Globus pallidus (tissue), 1 donor: ENCODE data around the gene MAST3.
A peak's percentile ranks its signal among the peaks of the same experiment; 100 is the strongest.

Experiments used
- DNase-seq: peaks from one replicate; pipeline ENCODE4 v3.0.0-alpha.2; 2015; ENCODE audit warnings: low spot score

Gene MAST3

DNA sequence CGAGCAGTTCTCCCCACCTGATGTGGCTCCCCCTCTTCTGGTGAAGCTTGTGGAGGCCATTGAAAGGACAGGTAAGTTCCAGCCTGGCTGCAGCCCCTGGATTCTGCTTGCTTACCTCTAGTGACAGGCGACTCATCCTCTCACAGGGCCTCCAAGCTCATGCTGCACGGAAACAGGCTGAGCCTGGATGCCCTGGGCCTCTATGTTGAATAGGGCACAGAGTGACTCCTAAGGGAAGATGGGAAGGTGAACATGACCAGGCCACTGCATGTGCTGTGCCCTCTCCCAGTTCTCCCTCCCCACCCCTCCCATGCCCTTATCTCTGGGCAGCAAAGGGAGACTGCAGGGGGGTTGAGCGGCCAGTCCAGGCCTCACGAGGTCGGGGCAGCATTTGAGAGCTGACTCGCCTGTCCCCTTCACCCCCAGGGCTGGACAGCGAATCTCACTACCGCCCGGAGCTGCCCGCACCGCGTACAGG is 63.0 kb downstream of the MAST3 start:
- no peak for DNase-seq

DNA sequence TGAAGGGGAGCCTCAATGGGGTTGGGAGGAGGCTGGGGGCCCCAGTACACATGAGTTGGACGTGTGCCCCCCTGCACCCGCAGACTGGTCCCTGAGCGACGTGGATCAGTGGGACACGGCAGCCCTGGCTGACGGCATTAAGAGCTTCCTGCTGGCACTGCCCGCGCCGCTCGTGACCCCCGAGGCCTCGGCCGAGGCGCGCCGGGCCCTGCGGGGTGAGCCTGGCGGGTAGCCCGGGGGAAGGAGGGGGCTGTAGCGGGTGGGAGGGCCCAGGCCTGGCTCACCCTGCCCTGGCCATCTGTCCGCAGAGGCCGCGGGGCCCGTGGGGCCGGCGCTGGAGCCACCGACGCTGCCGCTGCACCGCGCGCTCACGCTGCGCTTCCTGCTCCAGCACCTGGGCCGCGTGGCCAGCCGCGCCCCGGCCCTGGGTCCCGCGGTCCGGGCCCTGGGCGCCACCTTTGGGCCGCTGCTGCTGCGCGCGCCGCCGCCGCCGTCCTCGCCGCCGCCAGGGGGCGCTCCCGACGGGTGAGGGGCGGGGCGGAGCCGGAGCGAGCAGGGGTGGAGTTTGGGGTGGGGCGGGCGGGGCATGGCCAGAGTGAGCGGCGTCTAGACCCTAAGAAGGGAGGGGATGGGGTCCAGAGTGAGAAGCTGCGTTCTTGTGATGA is 63.5 kb downstream of the MAST3 start:
- peak; percentile 71 for DNase-seq

DNA sequence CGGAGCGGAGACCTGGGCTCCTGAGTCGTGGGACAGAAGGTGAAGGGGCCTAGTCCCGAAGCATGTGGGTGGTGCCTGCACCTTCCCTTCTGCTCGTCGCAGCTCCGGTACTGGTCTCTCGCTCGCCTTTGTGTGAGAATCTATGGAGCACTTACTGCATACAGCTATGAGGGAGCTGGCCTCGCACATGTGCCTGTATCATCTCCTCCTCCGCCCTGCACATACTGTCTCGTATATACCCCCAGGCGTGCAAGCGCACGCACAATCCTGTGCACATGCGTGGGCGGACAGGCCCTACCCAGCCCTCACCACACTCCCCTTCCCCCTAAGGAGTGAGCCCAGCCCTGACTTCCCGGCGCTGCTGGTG is 64.0 kb downstream of the MAST3 start:
- no peak for DNase-seq

DNA sequence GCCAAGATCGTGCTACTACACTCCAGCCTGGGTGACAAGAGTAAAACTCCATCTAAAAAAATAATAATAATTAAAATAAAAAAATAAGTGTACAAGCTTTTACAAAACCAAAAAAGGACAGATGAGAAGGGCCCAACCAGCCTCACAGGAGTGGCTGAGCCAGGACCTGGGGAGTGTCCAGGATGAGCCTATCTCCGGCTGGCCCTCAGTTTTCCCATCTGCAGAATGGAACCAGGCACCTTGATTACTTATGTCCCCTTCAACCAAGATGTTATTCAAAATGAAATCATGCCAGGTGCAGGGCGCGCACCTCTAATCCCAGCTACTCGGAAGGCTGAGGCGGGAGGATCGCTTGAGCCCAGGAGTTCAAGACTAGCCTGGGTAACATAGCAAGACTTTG is 66.5 kb downstream of the MAST3 start:
- no peak for DNase-seq

DNA sequence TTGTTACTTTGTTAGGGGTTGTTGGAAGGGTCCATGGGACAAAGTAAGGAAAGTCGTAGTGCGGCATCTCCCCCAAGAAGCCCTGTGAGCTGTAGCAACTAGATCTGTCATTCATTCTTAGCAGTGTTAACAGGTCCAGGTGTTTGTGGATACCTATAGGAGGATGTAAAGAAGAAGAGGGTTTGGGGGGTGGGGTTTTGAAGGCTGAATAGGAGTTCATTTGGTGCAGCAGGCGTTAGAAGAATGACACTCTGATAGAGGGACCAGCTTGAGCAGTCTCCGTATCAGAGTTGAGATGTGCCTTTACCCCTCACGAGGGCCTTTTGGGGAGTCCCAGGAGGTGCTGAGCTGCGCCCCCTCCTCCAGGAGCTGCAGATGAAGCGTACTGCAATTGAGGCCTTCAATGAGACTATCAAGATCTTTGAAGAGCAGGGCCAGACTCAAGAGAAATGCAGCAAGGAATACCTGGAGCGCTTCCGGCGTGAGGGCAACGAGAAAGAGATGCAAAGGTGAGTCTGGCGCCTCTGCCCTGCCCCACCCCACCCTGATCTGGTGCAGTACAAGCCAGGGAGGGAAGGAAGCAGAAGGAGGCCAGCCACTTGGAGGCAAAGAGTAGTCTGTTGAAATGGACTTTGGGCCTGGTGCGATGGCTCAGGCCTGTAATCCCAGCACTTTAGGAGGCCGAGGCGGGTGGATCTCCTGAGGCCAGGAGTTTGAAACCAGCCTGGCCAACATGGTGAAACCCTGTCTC is 68.4 kb downstream of the MAST3 start:
- no peak for DNase-seq

DNA sequence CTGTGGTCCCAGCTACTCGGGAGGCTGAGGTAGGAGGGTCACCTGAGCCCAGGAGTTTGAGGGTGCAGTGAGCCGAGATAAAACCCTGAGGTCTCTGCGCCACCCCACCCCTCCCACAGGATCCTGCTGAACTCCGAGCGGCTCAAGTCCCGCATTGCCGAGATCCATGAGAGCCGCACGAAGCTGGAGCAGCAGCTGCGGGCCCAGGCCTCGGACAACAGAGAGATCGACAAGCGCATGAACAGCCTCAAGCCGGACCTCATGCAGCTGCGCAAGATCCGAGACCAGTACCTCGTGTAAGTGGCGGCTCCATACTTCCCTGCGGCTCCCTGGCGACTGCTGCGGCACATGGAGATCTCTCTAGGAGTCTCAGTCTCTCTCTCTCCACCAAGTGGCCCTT is 69.4 kb downstream of the MAST3 start:
- DNase-seq = no peak

DNA sequence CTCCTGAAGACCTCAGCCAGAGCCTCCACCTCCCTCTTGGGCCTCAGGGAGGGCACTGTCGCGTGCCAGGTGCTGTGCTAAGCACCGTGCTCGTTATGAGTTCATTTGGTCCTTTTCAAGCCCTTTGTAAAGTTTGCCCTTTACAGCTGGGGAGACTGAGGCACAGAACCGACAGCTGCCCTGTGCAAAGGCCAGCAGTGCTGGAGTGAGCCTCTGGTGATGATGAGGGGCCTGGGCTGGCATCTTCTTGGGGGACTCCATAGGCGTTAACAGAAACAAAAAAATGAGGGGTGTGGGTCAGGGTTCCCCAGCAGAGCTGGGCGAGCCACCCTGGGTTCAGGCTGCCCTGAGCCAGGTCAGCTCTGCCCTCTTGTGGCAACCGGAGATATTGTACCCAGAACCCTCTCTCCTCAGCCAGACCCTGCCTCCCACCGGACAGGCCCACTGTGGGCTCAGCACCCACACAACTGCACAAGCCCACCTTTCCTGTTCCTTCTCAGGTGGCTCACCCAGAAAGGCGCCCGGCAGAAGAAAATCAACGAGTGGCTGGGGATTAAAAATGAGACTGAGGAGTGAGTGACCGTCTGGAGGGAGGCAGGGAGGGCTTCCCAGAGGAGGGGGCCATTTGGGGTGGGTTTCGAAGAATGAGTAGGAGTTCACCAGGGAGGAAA is 70.5 kb downstream of the MAST3 start:
- DNase-seq = no peak

DNA sequence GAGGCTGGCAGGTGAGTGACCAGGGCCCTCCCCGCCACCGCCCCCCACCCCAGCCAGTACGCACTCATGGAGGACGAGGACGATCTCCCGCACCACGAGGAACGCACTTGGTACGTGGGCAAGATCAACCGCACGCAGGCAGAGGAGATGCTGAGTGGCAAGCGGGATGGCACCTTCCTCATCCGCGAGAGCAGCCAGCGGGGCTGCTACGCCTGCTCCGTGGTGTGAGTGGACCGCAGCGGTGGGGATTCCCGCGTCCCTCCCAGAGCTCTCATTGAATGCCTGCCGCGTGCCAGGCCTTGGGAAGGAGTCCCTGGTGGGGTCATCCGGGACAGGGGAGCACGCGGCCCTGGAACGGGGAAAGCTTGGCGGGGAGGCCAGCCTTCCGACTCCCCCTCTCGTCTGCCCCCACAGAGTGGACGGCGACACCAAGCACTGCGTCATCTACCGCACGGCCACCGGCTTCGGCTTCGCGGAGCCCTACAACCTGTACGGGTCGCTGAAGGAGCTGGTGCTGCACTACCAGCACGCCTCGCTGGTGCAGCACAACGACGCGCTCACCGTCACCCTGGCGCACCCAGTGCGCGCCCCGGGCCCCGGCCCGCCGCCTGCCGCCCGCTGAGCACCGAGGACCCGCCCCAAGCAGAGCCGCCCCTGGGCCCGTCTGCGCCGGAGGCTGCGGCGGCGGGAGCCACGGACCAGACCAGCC is 71.2 kb downstream of the MAST3 start:
- no peak for DNase-seq

DNA sequence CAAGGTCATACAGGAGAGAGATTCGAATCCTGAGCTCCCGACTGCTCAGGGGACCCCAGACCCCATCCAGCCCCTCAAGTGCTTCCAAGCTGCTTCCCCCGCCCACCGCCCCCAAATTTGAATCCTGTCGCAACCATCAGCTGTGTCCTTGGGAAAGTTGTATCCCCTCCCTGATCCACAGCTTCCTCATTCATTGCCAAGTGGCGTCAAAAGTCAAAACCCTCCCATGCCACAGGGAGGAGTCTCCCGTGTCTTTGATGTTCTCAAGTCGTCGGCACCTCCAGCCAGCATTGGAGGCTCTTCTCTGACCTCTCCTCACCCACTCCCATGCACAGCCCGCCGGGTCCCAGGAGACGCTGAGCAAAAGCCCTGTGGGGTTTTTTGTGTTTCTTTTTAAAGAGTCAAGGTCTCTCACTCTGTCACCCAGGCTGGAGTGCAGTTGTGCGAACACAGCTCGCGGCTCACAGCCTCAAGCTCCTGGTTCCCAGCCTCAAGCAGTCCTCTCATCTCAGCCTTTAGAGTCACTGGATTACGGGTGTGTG is 73.2 kb downstream of the MAST3 start:
- no peak for DNase-seq

DNA sequence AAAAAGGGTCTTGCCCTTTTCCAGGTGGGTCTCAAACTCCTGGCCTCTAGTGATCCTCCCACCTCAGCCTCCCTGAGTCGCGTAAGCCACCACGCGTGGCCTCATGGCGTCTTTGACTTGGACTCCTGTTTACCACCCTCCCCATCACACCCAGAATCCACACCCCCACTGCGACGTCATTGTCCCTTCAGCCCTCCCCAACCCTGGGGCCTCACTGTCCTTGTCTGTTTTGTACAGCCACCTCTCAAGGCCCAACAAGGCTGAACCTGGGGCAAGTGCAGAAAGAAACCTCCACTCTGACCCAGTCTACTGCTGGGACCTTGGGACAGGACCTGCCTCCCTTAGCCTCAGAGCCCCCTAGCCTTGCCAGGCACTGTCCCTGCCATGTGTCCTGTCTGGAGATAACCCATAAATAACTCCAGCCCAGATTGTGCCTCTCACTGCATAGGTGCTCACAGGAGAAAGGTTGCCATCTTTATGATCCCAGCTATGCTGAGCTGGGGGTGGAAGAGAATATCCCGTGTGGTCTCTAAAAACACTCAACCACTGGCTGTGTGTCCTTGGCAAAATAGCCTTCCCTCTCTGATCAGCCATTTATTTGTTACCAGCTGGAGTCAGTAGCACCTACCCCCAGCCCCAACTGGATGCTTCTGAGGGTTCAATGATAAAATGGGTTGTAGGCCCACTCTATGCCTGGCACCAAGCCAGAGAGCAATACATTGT is 74.2 kb downstream of the MAST3 start:
- DNase-seq = no peak

DNA sequence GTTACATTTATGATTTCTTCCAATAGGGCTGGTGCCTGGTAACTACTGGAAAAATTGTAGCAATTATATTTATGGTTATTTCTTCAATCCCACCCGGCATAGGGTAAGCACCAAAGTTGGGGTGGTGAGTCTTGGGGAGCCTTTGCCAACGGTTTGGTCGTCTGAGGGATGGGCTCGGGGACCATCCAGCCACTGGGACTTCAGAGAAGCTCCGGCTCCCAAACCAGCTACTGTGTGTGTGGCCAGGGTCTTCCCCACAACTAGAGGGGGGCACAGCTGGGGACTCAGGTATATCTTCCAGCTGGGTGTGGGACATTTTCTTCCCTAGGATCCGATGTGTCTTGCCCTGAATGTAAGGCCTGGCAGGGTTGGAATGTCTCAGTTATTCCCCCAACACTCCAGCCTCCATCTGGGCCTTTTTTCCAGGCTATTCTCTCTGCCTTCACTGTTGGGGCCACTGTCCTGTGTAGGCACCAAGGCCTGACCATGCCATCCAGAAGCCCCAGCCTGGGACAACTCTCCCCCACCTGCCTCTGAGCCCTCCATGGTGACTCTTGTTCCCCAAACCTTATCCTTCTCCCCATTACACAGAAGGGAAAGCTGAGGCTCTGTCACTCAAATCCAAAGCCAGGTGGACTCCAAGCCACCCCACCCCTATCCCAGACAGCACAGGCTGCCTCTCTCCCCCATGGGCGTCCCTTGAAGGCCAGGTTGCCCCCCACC is 74.9 kb downstream of the MAST3 start:
- DNase-seq = no peak

DNA sequence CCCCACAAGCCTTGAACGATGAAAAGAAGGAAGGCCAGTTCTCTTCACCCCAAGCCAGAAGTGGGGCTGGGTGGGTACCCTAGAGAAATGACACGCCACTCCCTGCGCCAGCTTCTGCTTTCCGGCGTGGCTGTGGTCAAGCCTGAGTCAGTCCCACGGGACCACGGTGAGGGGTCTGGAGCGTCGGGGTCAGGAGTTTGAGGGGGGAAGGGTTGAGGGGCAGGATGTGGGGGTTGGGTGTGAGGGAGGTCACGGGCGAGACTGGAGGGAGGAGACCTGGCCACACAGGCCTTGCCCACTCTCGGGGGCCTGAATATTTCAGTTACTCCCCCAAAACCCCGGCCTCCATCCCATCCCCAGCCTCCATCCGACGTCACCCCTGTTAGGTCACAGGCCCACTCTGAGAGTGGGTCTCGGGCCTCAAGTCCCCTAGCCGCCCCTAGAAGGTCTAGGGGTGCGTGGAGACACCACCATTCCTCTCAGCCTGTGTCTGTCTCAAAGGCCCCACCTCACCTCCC is 75.5 kb downstream of the MAST3 start:
- no peak for DNase-seq

DNA sequence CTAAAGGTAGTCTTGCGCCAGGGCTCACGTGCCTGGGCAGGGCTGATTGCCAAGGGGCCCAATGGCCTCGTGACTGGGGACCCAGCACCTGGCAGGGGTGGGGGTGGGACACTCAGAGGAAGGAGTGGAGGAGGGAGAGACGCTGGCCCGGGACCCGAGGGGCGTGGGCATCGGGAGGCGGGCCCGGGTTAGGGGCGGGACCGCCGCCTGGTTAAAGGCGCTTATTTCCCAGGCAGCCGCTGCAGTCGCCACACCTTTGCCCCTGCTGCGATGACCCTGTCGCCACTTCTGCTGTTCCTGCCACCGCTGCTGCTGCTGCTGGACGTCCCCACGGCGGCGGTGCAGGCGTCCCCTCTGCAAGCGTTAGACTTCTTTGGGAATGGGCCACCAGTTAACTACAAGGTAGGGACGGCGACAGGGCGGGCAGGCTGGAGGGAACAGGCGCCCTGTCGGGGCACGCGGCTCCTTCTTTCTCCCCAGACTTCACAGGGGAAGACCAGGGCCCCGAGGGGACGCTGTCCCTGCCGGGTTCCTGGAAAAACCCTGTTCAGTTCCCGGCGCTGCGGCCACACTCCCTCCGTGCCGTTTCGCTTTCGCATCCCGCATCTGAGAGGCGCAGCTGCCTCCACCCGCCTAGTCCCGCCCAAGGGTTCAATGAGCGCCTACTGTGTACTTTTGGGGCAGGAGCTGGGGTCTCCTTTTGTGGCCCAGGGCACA is 76.2 kb downstream of the MAST3 start, which contains the start of gene IFI30:
IFI30 (plus strand) TSS at position 242 of the 717 bp plus-strand sequence; CDS start at position 271, 29 bp downstream.
- no peak for DNase-seq

DNA sequence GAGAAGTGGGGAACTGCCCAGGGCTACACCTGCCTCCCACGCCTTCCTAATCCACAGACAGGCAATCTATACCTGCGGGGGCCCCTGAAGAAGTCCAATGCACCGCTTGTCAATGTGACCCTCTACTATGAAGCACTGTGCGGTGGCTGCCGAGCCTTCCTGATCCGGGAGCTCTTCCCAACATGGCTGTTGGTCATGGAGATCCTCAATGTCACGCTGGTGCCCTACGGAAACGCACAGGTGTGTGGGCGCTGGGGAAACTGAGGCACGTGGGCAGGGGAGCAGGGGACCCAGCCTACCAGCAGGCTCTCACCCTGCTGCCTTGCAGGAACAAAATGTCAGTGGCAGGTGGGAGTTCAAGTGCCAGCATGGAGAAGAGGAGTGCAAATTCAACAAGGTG is 77.4 kb downstream of the MAST3 start:
- DNase-seq = no peak

DNA sequence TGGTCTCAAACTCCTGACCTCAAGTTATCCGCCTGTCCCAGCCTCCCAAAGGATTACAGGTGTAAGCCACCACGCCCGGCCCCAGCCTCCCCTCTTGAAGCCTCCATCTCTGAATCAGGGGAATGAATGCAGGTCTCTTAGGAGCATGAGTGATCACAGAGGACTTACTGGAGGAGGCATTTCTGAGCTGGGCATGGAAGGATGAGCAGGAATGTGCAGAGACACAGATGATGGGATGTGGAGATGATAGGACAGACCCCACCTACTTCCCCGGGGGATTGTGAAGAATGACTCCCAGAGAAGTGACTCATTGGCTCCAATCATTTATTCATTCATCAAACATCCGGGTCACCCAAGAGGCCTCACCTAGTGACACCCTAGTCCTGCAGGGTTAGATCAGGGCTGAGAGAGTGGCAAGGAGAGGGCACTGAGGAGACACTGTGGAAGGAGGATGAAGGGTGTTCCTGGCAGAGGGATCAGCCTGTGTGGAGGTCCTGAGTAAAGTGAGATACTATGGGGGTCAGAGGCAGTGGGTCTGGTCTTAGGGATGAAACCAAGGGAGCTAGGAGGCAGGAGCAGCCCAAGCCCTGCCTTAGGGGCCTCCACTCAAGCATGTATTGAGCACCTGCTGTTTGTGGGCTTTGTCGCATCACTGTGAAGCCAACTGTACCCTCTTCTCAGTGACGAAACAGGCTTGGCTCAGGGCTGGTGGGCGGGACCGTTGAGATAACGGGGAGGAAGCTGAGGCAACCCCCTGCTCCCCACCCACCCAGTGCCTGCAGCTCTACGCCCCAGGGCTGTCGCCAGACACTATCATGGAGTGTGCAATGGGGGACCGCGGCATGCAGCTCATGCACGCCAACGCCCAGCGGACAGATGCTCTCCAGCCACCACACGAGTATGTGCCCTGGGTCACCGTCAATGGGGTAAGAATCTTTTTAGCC is 79.1 kb downstream of the MAST3 start:
- DNase-seq = no peak

DNA sequence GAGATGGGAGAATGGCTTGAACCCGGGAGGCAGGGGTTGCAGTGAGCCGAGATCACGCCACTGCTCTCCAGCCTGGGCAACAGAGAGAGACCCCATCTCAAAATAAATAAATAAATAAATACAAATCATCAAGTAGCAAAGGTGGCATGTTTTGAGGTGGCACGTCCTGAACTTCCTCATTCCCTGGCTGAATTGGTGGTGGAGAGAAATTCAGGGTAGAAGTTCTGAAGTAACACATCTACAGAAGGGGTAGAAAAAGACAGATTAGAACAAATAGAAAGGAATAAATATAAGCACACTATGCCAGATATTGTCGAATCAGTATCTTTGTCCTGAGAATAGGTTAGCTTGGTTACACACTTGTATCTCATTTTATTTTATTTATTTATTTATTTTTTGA is 82.4 kb downstream of the MAST3 start:
- DNase-seq = no peak

DNA sequence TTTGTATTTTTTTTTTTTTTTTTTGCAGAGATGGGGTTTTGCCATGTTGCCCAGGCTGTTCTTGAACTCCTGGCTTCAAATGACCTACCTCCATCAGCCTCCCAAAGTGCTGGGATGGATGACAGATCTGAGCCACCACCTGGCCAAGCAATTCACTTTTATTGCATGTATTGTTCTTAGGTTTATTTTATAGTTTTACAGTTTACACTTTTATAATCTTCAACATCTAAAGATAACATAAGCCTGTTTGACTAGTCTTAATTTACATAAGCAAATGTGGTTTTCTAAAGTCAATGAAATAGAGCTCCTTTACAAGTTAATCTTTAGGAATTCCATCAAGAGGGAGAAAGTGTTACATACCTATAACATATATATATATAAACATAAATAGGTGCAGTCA is 86.0 kb downstream of the MAST3 start:
- no peak for DNase-seq

DNA sequence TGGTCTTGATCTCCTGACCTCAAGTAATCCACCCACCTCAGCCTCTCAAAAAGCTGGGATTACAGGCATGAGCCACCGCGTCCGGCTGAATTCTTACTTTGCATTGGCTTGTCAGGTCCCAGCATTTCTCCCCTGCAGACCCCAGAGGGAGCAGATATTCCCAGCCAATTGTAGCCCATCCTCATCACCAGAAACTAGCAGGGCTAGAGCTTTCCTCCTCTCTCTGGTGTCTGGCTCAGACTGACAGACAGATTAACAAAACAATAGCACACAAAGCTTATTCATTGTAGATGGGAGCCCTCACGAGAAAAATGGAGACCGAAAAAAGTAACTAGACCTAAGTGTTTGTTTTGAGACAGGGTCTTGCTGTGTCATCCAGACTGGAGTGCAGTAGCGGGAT is 88.0 kb downstream of the MAST3 start:
- no peak for DNase-seq

DNA sequence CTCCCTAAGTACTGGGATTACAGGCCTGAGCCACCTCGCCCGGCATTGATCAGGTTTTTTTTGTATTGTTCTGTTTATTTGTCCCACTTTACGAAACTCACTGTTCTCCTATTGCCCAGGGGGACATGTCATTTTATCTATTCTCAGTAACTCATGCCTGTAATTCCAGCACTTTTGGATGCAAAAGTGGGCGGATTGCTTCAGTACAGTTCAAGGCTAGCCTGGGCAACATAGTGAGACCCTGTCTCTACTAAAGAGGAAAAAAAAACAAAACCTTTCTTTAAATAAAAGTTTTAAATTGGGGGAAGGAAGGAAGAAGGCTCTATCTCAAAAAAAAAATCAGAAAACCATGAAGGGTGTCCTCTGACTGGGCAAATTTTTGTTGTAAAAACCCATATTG is 92.7 kb downstream of the MAST3 start:
- no peak for DNase-seq
